DND-41 (cell line): ENCODE data around the gene UCHL3.

Experiments used
- ATAC-seq: fragments of 200-7000 bp; cut with Tn5 transposase; 3 replicates; pipeline ENCODE4 v1.9.1; 2021; ENCODE audit warnings: low read depth; ENCODE audit not compliant: insufficient read depth
- DNase-seq: peaks from one replicate; pipeline ENCODE4 v3.0.0-alpha.2; 2020
- H2AFZ ChIP-seq: 2 replicates; pipeline ENCODE4 v1.6.0; 2012; ENCODE audit warnings: low read depth, low read length
- H3K27ac ChIP-seq: 2 replicates; pipeline ENCODE4 v1.5.1; 2012; ENCODE audit warnings: low read length, inconsistent platforms
- H3K27me3 ChIP-seq: fragments of 200-600 bp; sonication (generic); 2 replicates; pipeline ENCODE4 v1.6.0; 2012; ENCODE audit warnings: low read length, mild to moderate bottlenecking, inconsistent platforms; ENCODE audit not compliant: insufficient read depth, poor library complexity
- H3K36me3 ChIP-seq: 2 replicates; pipeline ENCODE4 v1.5.1; 2012; ENCODE audit warnings: low read length, inconsistent platforms; ENCODE audit not compliant: insufficient read depth
- H3K4me1 ChIP-seq: 2 replicates; pipeline ENCODE4 v1.5.1; 2012; ENCODE audit warnings: mild to moderate bottlenecking, low read length; ENCODE audit not compliant: insufficient read depth
- H3K4me2 ChIP-seq: 2 replicates; pipeline ENCODE4 v1.6.0; 2012; ENCODE audit warnings: mild to moderate bottlenecking, moderate library complexity, low read length, inconsistent platforms; ENCODE audit not compliant: insufficient read depth
- H3K4me3 ChIP-seq, 2 experiments: fragments of 200-600 bp in 1 of 2; shearing (Covaris generic) in 1 of 2; 2 replicates each; pipeline ENCODE4 v1.5.1; 2012 to 2016; ENCODE audit warnings: inconsistent platforms in 2 of 2, low read length in 2 of 2, mild to moderate bottlenecking in 2 of 2, low read depth in 1 of 2, moderate library complexity in 1 of 2
- H3K79me2 ChIP-seq: 2 replicates; pipeline ENCODE4 v1.6.0; 2012; ENCODE audit warnings: low read length, inconsistent platforms; ENCODE audit not compliant: insufficient read depth
- H3K9ac ChIP-seq: 2 replicates; pipeline ENCODE4 v1.6.0; 2012; ENCODE audit warnings: low read depth, mild to moderate bottlenecking, inconsistent platforms, low read length, moderate library complexity
- H3K9me3 ChIP-seq: 2 replicates; pipeline ENCODE4 v1.5.1; 2012; ENCODE audit warnings: low read length, moderate library complexity, mild to moderate bottlenecking, inconsistent platforms; ENCODE audit not compliant: insufficient read depth, severe bottlenecking
- H4K20me1 ChIP-seq: 2 replicates; pipeline ENCODE4 v1.6.0; 2012; ENCODE audit warnings: low read length; ENCODE audit not compliant: insufficient read depth
- EZH2 ChIP-seq: IDR thresholded peaks from 3 replicates; pipeline ENCODE4 v1.6.1; 2012; ENCODE audit warnings: borderline replicate concordance, low read depth, mild to moderate bottlenecking, moderate library complexity, low read length, inconsistent platforms; ENCODE audit not compliant: severe bottlenecking
- TF ChIP-seq, protein P1 (sequence below): IDR thresholded peaks from 2 replicates; pipeline ENCODE4 v1.5.1; 2012; ENCODE audit warnings: borderline replicate concordance, low read length, moderate library complexity, mild to moderate bottlenecking; ENCODE audit not compliant: poor library complexity, severe bottlenecking; ENCODE audit errors: extremely low read depth

The UCHL3 gene

GRCh38 chr13:75617230-75617629 lies 67.6 kb downstream of the UCHL3 start:
- Histone ChIP-seq H3K36me3 (no peaks in the 10 kb centered on the region), H3K9ac (no peak overlapping the region), H3K27me3 (no peaks in the 10 kb centered on the region), H4K20me1 (no peaks in the 10 kb centered on the region), H2AFZ (no peak overlapping the region), H3K9me3 (no peaks in the 10 kb centered on the region), H3K4me3 (no peak overlapping the region), H3K27ac (no peak overlapping the region), H3K4me2 (no peak overlapping the region), H3K4me1 (no peaks in the 10 kb centered on the region), H3K79me2 (no peaks in the 10 kb centered on the region)
- no peak for ATAC-seq
- no peak for TF ChIP-seq EZH2
- TF ChIP-seq, protein P1, sequence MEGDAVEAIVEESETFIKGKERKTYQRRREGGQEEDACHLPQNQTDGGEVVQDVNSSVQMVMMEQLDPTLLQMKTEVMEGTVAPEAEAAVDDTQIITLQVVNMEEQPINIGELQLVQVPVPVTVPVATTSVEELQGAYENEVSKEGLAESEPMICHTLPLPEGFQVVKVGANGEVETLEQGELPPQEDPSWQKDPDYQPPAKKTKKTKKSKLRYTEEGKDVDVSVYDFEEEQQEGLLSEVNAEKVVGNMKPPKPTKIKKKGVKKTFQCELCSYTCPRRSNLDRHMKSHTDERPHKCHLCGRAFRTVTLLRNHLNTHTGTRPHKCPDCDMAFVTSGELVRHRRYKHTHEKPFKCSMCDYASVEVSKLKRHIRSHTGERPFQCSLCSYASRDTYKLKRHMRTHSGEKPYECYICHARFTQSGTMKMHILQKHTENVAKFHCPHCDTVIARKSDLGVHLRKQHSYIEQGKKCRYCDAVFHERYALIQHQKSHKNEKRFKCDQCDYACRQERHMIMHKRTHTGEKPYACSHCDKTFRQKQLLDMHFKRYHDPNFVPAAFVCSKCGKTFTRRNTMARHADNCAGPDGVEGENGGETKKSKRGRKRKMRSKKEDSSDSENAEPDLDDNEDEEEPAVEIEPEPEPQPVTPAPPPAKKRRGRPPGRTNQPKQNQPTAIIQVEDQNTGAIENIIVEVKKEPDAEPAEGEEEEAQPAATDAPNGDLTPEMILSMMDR, result no peak
- no peak for DNase-seq

GRCh38 chr13:75618308-75618707 lies 68.7 kb downstream of the UCHL3 start:
- H4K20me1 ChIP-seq, result no peaks in the 10 kb centered on the region
- no peaks in the 10 kb centered on the region for H3K27me3 ChIP-seq
- H2AFZ ChIP-seq, result no peak overlapping the region
- ATAC-seq (no peak), DNase-seq (no peak)
- no peaks in the 10 kb centered on the region for H3K9me3 ChIP-seq
- no peak overlapping the region for H3K9ac ChIP-seq
- no peak overlapping the region for H3K4me3 ChIP-seq
- TF ChIP-seq, protein P1, result no peak
- TF ChIP-seq EZH2, result no peak
- H3K4me1 ChIP-seq, result no peaks in the 10 kb centered on the region
- H3K36me3 ChIP-seq, result no peaks in the 10 kb centered on the region
- H3K4me2 ChIP-seq, result no peak overlapping the region
- H3K79me2 ChIP-seq, result no peaks in the 10 kb centered on the region
- H3K27ac ChIP-seq, result no peak overlapping the region

- Histone ChIP-seq H3K9me3 (no peaks in the 10 kb centered on the region), H3K79me2 (no peaks in the 10 kb centered on the region), H3K27ac (no peak overlapping the region), H3K9ac (no peak overlapping the region), H2AFZ (no peak overlapping the region), H3K36me3 (0 out of 2 replicates have a peak, but pooled peaks cover 4% of the 10 kb centered on the region), H3K4me3 (no peak overlapping the region), H4K20me1 (no peaks in the 10 kb centered on the region), H3K27me3 (no peaks in the 10 kb centered on the region), H3K4me1 (no peaks in the 10 kb centered on the region), H3K4me2 (no peak overlapping the region)
- TF ChIP-seq, protein P1, result no peak
- TF ChIP-seq EZH2, result no peak
- DNase-seq (no peak), ATAC-seq (no peak)
Measured at GRCh38 chr13:75620020-75620419, 70.4 kb downstream of the UCHL3 start.

DNA sequence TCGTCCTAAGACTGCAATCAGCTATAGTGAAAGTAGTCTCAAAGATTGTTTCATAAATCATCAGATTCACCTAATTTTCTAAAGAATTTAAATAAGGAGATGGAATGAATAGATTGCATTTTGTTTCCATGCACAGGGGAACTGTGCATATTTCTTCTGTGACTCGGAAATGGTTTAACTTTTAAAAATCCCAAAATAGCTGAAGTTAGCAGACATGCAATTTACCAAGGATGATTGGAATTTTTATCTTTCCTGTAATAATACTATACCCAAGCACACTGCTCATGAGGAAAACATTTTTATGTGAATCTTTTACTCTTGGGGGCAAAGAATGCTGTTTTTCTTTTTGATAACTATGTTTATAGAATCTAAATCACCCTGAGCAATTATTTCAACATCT lies 71.6 kb downstream of the UCHL3 start:
- H3K9ac ChIP-seq, result no peak overlapping the region
- no peak overlapping the region for H3K4me2 ChIP-seq
- H3K4me1 ChIP-seq, result no peaks in the 10 kb centered on the region
- no peak overlapping the region for H3K27ac ChIP-seq
- H3K79me2 ChIP-seq, result no peaks in the 10 kb centered on the region
- DNase-seq (no peak), ATAC-seq (no peak)
- no peaks in the 10 kb centered on the region for H3K9me3 ChIP-seq
- H3K4me3 ChIP-seq, result no peak overlapping the region
- H3K27me3 ChIP-seq, result no peaks in the 10 kb centered on the region
- TF ChIP-seq EZH2, result no peak
- TF ChIP-seq, protein P1, result no peak
- 0 out of 2 replicates have a peak, but pooled peaks cover 4% of the 10 kb centered on the region for H3K36me3 ChIP-seq
- H2AFZ ChIP-seq, result no peak overlapping the region
- no peaks in the 10 kb centered on the region for H4K20me1 ChIP-seq
